GM12873 (cell line): ENCODE results near the gene ASXL2.

Experiments used
- TF ChIP-seq, protein P1 (sequence below): IDR thresholded peaks from 2 replicates; pipeline ENCODE4 v1.5.1; 2012; ENCODE audit warnings: low read depth, mild to moderate bottlenecking, moderate library complexity, low read length, control low read depth; ENCODE audit not compliant: insufficient read depth; ENCODE audit errors: missing control alignments

The ASXL2 gene

DNA sequence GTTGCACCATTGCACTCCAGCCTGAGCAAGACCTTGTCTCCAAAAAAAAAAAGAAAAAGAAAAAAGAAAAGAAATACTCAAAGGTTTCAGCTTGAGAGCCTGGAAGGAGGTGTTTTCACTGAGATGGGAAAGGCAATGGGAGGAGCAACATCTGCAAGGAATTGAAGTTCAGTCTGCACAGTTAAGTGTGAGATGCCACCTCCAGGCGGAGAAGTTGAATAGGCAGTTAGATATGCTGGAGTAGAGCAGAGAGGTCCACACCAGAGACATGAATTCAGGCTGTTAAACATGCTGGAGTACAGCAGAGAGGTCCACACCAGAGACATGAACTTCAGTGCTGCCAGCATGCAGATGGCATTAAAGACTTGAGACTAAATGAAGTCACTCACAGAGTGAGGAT lies 163.5 kb downstream of the ASXL2 start:
- TF ChIP-seq, protein P1, sequence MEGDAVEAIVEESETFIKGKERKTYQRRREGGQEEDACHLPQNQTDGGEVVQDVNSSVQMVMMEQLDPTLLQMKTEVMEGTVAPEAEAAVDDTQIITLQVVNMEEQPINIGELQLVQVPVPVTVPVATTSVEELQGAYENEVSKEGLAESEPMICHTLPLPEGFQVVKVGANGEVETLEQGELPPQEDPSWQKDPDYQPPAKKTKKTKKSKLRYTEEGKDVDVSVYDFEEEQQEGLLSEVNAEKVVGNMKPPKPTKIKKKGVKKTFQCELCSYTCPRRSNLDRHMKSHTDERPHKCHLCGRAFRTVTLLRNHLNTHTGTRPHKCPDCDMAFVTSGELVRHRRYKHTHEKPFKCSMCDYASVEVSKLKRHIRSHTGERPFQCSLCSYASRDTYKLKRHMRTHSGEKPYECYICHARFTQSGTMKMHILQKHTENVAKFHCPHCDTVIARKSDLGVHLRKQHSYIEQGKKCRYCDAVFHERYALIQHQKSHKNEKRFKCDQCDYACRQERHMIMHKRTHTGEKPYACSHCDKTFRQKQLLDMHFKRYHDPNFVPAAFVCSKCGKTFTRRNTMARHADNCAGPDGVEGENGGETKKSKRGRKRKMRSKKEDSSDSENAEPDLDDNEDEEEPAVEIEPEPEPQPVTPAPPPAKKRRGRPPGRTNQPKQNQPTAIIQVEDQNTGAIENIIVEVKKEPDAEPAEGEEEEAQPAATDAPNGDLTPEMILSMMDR, result no peak

- TF ChIP-seq, protein P1, result no peak
Measured at GRCh38 chr2:25712455-25712854, 165.8 kb downstream of the ASXL2 start.

- TF ChIP-seq, protein P1, result no peak
Measured at GRCh38 chr2:25711675-25712354, 166.5 kb downstream of the ASXL2 start.

GRCh38 chr2:25710750-25711149 lies 167.5 kb downstream of the ASXL2 start:
- TF ChIP-seq, protein P1, result no peak

- TF ChIP-seq, protein P1, result no peak
Measured at GRCh38 chr2:25709349-25709748, 168.9 kb downstream of the ASXL2 start.

- TF ChIP-seq, protein P1, result no peak
Measured at GRCh38 chr2:25707927-25708590, 170.2 kb downstream of the ASXL2 start.

GRCh38 chr2:25701801-25702200 lies 176.5 kb downstream of the ASXL2 start:
- TF ChIP-seq, protein P1, result no peak
